ENCODE measurements around the gene GRIFIN. TPM values are rescaled to one million over a fixed set of nuclear protein-coding genes. Genes with fewer than 3 reads are reported as not detected.

The GRIFIN gene
- total and polyA plus RNA-seq, 5 donors from 2014 or later = not detected

Other genes starting within 250 kb of the GRIFIN start
- gene MAD1L1, start 243.5 kb downstream of the GRIFIN start, total RNA-seq = 282 TPM
- 100 to 1,000 TPM; 225 to 380 (median 339) TPM for gene MAD1L1, start 243.5 kb downstream of the GRIFIN start, polyA plus RNA-seq
- gene MRM2, start 234.2 kb downstream of the GRIFIN start, total RNA-seq = 7.3 TPM
- gene MRM2, start 234.2 kb downstream of the GRIFIN start, polyA plus RNA-seq = 10 to 100 TPM; 33.4 to 39.7 (median 37.8) TPM
- 17.5 TPM for gene NUDT1, start 234.2 kb downstream of the GRIFIN start, total RNA-seq
- 10 to 100 TPM; 60.4 to 73.7 (median 70.9) TPM for gene NUDT1, start 234.2 kb downstream of the GRIFIN start, polyA plus RNA-seq
- 7.3 TPM for gene SNX8, start 162.0 kb downstream of the GRIFIN start, total RNA-seq
- 10 to 100 TPM in 2 of 4 donors, 1 to 10 TPM in 2; 5.7 to 14.5 (median 10.8) TPM for gene SNX8, start 162.0 kb downstream of the GRIFIN start, polyA plus RNA-seq
- 150 TPM for gene EIF3B, start 121.6 kb downstream of the GRIFIN start, total RNA-seq
- 10 to 100 TPM; 85.5 to 97.9 (median 94.3) TPM for gene EIF3B, start 121.6 kb downstream of the GRIFIN start, polyA plus RNA-seq
- gene CHST12, start 72.8 kb downstream of the GRIFIN start, total RNA-seq = 27.8 TPM
- gene CHST12, start 72.8 kb downstream of the GRIFIN start, polyA plus RNA-seq = 10 to 100 TPM; 14.1 to 20.4 (median 19.3) TPM
- 215 TPM for gene LFNG, start 43.4 kb upstream of the GRIFIN start, total RNA-seq
- gene LFNG, start 43.4 kb upstream of the GRIFIN start, polyA plus RNA-seq = 1 to 10 TPM; 2.1 to 7.3 (median 2.8) TPM
- gene BRAT1, start 79.1 kb upstream of the GRIFIN start, total RNA-seq = 24.6 TPM
- gene BRAT1, start 79.1 kb upstream of the GRIFIN start, polyA plus RNA-seq = 10 to 100 TPM; 21.4 to 36.6 (median 32.1) TPM
- gene IQCE, start 82.6 kb upstream of the GRIFIN start, total RNA-seq = 6.6 TPM
- gene IQCE, start 82.6 kb upstream of the GRIFIN start, polyA plus RNA-seq = 1 to 10 TPM in 1 of 4 donors, under 1 TPM in 3; 0.69 to 1.5 (median 0.91) TPM
- 20.0 TPM for gene TTYH3, start 155.6 kb upstream of the GRIFIN start, total RNA-seq
- 1 to 10 TPM in 3 of 4 donors, under 1 TPM in 1; 0.56 to 1.6 (median 1.2) TPM for gene TTYH3, start 155.6 kb upstream of the GRIFIN start, polyA plus RNA-seq
- 1.8 TPM for gene AMZ1, start 211.8 kb upstream of the GRIFIN start, total RNA-seq
- 1 to 10 TPM in 1 of 4 donors, under 1 TPM in 3; 0.43 to 1.4 (median 0.63) TPM for gene AMZ1, start 211.8 kb upstream of the GRIFIN start, polyA plus RNA-seq